Small intestine (tissue), 7 donors: ENCODE measurements around the gene INHA. TPM values are rescaled to one million over a fixed set of nuclear protein-coding genes. Genes with fewer than 3 reads are reported as not detected.

Experiments
- DNase-seq, 2 donors: peaks; one replicate each; pipeline versions ENCODE4 v3.0.0 to v3.0.0-alpha.2; 2013
- FAIRE-seq: peaks from 2 replicates; lab custom pipeline; 2012; peaks lifted over from hg19 to GRCh38; lab: Jason Lieb, UNC
- H3K27ac ChIP-seq, 3 donors: one replicate each; pipeline ENCODE4 v1.5.1; 2013; ENCODE audit warnings: low read length in 2 of 3, mild to moderate bottlenecking in 2 of 3, control low read depth in 1 of 3, inconsistent platforms in 1 of 3, low read depth in 1 of 3, moderate library complexity in 1 of 3
- H3K27me3 ChIP-seq, 3 donors: one replicate each; pipeline ENCODE4 v1.6.1; 2013; ENCODE audit warnings: low read length in 3 of 3, inconsistent platforms in 1 of 3; ENCODE audit not compliant: control insufficient read depth in 3 of 3, insufficient read depth in 3 of 3
- H3K36me3 ChIP-seq, 3 donors: one replicate each; pipeline ENCODE4 v1.6.1; 2013; ENCODE audit warnings: low read length in 3 of 3, inconsistent platforms in 1 of 3, low read depth in 1 of 3, mild to moderate bottlenecking in 1 of 3, moderate library complexity in 1 of 3; ENCODE audit not compliant: control insufficient read depth in 3 of 3, insufficient read depth in 2 of 3
- H3K4me1 ChIP-seq, 3 donors: one replicate each; pipeline ENCODE4 v1.6.1; 2013; ENCODE audit warnings: low read length in 2 of 3, inconsistent platforms in 1 of 3, low read depth in 1 of 3, mild to moderate bottlenecking in 1 of 3, moderate library complexity in 1 of 3; ENCODE audit not compliant: control insufficient read depth in 3 of 3, insufficient read depth in 2 of 3
- H3K4me3 ChIP-seq, 3 donors: one replicate each; pipeline ENCODE4 v1.5.1; 2013; ENCODE audit warnings: low read length in 3 of 3, control low read depth in 1 of 3, inconsistent platforms in 1 of 3, low read depth in 1 of 3, mild to moderate bottlenecking in 1 of 3, moderate library complexity in 1 of 3
- H3K9me3 ChIP-seq, 2 donors: one replicate each; pipeline ENCODE4 v1.6.1; 2013; ENCODE audit warnings: low read depth in 1 of 2, low read length in 1 of 2; ENCODE audit not compliant: control insufficient read depth in 2 of 2, insufficient read depth in 1 of 2
- WGBS, 3 donors: extraction: QIAGEN DNeasy Blood & Tissue Kit; methylation state at CpG; one replicate each; pipeline ENCODE4 v1.1.7; 2013; 5-methylcytosine and 5-hydroxymethylcytosine counted together
- polyA plus RNA-seq, 4 donors: library from polyadenylated mRNA; stranded (reverse) in 3 of 4; unstranded in 1 of 4; fragments of 200-250 nt in 3 of 4; fragments of 120-200 nt in 1 of 4; gene quantifications; one replicate each; pipeline versions ENCODE4 v1.2.1 to v1.2.3, GENCODE V29; 2013
- donor health status: healthy with polysubstance abuse.
- donor health status: control.
- donor health status: control.
- donor health status: Bipolar disorder and iron deficiency.
- donor health status: healthy.

The INHA gene
- polyA plus RNA-seq, 4 donors: 0.18 to 0.78 TPM; not detected in 2

GRCh38 chr2:219598308-219599078 is 26.4 kb downstream of the INHA start:
- DNase-seq: peak in 1 of 2 donors; percentile 11
- no peaks in the 10 kb centered on the region for H3K27me3 ChIP-seq
- peak overlapping the region; percentile 47 to 78 (median 70) for H3K4me3 ChIP-seq
- H3K4me1 ChIP-seq: peaks cover 0 to 13% (median 0%) of the 10 kb centered on the region in 3 donors
- peaks cover 4 to 19% (median 5%) of the 10 kb centered on the region in 3 donors for H3K36me3 ChIP-seq
- no peak for FAIRE-seq
- H3K9me3 ChIP-seq: no peaks in the 10 kb centered on the region
- 20 to 30% (median 28%) methylated on average over 9 of the region's 9 CpGs for WGBS, 3 donors
- peak overlapping the region; percentile 71 to 97 (median 90) for H3K27ac ChIP-seq

- Histone ChIP-seq H3K4me1 (no peaks in the 10 kb centered on the region), H3K27ac (no peak overlapping the region), H3K27me3 (no peaks in the 10 kb centered on the region), H3K36me3 (peaks cover 12 to 64% (median 16%) of the 10 kb centered on the region in 3 donors), H3K9me3 (no peaks in the 10 kb centered on the region), H3K4me3 (no peak overlapping the region)
- DNase-seq (no peak), FAIRE-seq (no peak)
- 82 to 92% (median 90%) methylated on average over 5 of the region's 5 CpGs for WGBS, 3 donors
Measured at GRCh38 chr2:219603771-219604170, 31.7 kb downstream of the INHA start.

- 89 to 98% (median 97%) methylated on average over 5 to 6 of the region's 6 CpGs for WGBS, 3 donors
- DNase-seq (no peak), FAIRE-seq (no peak)
- Histone ChIP-seq H3K27ac (no peak overlapping the region), H3K36me3 (peaks cover 19 to 74% (median 19%) of the 10 kb centered on the region in 3 donors), H3K9me3 (no peaks in the 10 kb centered on the region), H3K27me3 (no peaks in the 10 kb centered on the region), H3K4me3 (no peak overlapping the region), H3K4me1 (no peaks in the 10 kb centered on the region)
Measured at GRCh38 chr2:219605607-219605954, 33.5 kb downstream of the INHA start.

- WGBS, 3 donors: 90 to 95% (median 92%) methylated on average over 15 of the region's 15 CpGs
- Histone ChIP-seq H3K4me1 (no peaks in the 10 kb centered on the region), H3K27ac (no peak overlapping the region), H3K4me3 (no peak overlapping the region), H3K27me3 (no peaks in the 10 kb centered on the region), H3K9me3 (no peaks in the 10 kb centered on the region), H3K36me3 (peaks cover 17 to 77% (median 17%) of the 10 kb centered on the region in 3 donors)
- no peak for DNase-seq
- FAIRE-seq: no peak
Measured at GRCh38 chr2:219607931-219608330, 35.8 kb downstream of the INHA start.

- no peaks in the 10 kb centered on the region for H3K4me1 ChIP-seq
- H3K36me3 ChIP-seq: peaks cover 17 to 77% (median 17%) of the 10 kb centered on the region in 3 donors
- H3K27ac ChIP-seq: no peak overlapping the region
- DNase-seq (no peak), FAIRE-seq (no peak)
- WGBS, 3 donors: 81 to 92% (median 87%) methylated on average over 12 to 15 of the region's 15 CpGs
- H3K9me3 ChIP-seq: no peaks in the 10 kb centered on the region
- no peak overlapping the region for H3K4me3 ChIP-seq
- H3K27me3 ChIP-seq: no peaks in the 10 kb centered on the region
Measured at GRCh38 chr2:219608399-219608964, 36.4 kb downstream of the INHA start.

- FAIRE-seq: no peak
- H3K27ac ChIP-seq: no peak overlapping the region
- H3K36me3 ChIP-seq: peaks cover 15 to 80% (median 16%) of the 10 kb centered on the region in 3 donors
Measured at GRCh38 chr2:219609149-219609750, 37.1 kb downstream of the INHA start.

GRCh38 chr2:219611306-219611705 is 39.2 kb downstream of the INHA start:
- no peak for FAIRE-seq
- H3K4me1 ChIP-seq: no peaks in the 10 kb centered on the region
- no peak overlapping the region for H3K27ac ChIP-seq
- no peaks in the 10 kb centered on the region for H3K27me3 ChIP-seq
- peaks cover 13 to 84% (median 18%) of the 10 kb centered on the region in 3 donors for H3K36me3 ChIP-seq
- H3K9me3 ChIP-seq: no peaks in the 10 kb centered on the region
- WGBS, 3 donors: 85 to 95% (median 95%) methylated on average over 9 of the region's 9 CpGs
- no peak for DNase-seq
- H3K4me3 ChIP-seq: no peak overlapping the region

More at GRCh38 chr2:219609149-219609750, 37.1 kb downstream of the INHA start:
- no peak for DNase-seq
- WGBS, 3 donors: 87 to 95% (median 94%) methylated on average over 12 to 13 of the region's 13 CpGs
- Histone ChIP-seq H3K4me1 (no peaks in the 10 kb centered on the region), H3K9me3 (no peaks in the 10 kb centered on the region), H3K4me3 (no peak overlapping the region), H3K27me3 (no peaks in the 10 kb centered on the region)

- 79 to 80% (median 79%) methylated on average over 12 of the region's 12 CpGs for WGBS, 3 donors
- Histone ChIP-seq H3K4me1 (no peaks in the 10 kb centered on the region), H3K36me3 (peaks cover 13 to 83% (median 15%) of the 10 kb centered on the region in 3 donors), H3K27ac (no peak overlapping the region), H3K9me3 (no peaks in the 10 kb centered on the region), H3K27me3 (no peaks in the 10 kb centered on the region), H3K4me3 (no peak overlapping the region)
- FAIRE-seq: no peak
- DNase-seq: no peak
Measured at GRCh38 chr2:219611866-219612576, 39.9 kb downstream of the INHA start.
